Stimulated activated CD4-positive, alpha-beta T cell treated with anti-CD3 and anti-CD28 coated beads, Interleukin-2, amount 100 ng/mL, for 48 hours (primary cell): ENCODE results near the gene INO80B.
"Not testable (repeated sequence)": the region's sequence is repeated elsewhere in the genome, so short reads cannot be mapped to it uniquely, and the experiment has no call there.

Source experiments
- DNase-seq, 2 donors: peaks; one replicate each; pipeline ENCODE4 v3.0.0-alpha.2; 2020

The INO80B gene

GRCh38 chr2:74426181-74426758, 28.6 kb upstream of the INO80B start:
- DNase-seq = no peak

DNA sequence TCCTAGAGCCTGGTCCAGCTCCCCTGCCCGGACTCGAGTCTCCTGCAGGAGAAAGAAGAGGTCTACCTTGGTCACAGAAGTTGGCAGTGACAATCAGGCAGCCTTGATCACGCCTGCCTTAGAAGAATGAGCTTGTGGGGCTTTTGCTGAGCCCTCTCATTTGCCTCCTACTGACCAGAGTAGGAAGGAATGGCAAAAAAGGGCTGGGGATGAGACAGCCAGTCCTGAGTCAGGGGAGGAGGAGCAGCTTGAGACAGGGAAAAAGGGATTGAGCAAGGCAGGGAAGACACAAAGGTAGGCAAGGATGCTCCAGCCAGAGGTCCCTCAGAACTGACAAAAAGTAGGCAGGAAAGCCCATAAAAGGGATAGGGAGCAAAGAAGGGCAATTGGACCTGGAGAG, 27.3 kb upstream of the INO80B start:
- no peak for DNase-seq

DNA sequence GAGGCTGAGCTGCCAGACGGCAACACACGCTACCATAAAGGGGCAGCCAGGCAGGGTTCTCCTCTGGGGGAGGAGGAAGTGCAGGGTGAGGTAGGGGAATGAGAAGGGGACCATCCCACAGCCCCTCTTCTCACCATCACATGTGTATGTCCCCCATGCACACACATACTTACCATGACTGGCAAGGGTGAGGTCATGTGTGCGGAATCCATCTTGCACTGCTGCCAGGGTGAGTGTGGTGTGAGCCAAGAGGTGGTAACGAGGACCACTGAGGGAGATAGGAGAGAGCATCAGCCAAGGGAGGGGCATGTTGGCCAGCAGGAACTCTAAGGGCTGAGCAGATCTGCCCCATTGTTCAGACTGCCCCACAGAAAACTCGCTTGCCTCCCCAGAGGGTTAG, 26.2 kb upstream of the INO80B start:
- DNase-seq = no peak

GRCh38 chr2:74429487-74430451, 25.1 kb upstream of the INO80B start:
- no peak for DNase-seq

DNA sequence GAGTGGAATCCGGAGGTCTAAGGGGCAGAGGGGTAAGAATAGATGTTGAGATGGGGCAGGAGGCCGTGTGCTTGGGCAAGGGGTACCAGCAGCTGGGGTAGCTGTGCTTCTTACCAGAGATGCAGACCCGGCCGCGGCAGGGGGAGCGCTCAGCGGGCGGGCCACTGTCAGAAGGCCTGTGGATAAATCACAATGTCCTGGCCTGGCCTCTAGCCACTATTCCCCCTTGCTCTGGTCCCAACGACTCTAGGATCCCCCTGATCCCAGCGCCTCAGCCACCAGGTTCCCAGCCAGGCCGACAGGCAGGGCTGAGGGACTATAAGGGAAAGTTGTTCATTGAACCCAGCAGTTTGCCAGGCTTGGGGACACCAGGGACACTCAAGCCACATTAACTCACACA, 24.4 kb upstream of the INO80B start:
- DNase-seq = no peak

DNA sequence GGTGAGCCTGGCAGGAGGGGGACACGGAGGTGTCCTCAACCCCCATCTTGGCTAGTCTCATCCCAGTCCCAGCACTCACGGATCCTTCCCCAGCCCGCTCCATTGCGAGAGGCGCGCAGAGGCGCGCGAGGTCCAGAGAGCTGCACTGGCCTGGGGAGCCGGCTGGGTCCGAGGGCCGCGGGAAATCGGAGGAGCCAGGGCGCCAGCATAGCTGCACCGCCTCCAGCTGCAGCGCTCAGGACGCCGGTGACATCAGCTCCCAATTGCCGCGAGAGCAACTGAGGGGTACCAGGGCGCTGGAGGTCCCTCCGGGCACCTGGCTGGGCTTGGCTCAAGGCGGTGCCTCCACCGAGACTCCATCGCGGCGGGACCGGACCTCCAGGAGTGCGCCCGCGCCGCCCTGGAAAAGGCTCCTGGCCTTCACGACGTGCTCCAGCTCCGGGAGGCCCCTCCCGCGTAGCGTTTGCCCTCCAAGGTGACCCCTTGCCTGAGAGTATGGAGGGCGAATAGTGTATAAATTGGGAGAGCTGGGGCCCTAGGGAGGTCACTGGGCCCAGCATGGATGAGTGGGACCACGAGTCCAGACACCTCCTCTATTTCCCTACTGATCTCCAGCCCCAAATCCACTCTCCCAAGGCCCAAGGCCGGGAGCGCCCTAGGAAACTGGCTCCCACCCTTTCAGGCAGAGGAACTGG, 18.6 kb upstream of the INO80B start:
- no peak for DNase-seq

GRCh38 chr2:74436848-74437695, 17.8 kb upstream of the INO80B start:
- no peak for DNase-seq

DNA sequence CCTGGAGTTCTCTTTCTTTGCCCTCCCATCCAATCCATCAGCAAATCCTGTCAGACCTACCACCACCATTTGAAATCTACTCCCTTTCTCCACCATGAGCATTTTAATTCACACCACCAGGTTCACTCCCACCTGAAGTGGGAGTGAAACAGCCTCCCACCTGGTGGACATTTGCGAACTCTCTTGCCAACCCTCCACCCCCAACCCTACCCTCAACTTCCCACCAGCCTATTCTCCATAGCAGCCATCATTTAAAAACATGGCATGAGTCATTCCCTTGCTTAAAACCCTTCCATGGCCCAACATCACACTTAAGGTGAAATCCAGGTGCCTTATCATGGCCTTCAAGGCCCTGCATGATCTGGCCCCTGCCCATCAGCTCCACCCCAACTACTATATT, 16.6 kb upstream of the INO80B start:
- DNase-seq = no peak

DNA sequence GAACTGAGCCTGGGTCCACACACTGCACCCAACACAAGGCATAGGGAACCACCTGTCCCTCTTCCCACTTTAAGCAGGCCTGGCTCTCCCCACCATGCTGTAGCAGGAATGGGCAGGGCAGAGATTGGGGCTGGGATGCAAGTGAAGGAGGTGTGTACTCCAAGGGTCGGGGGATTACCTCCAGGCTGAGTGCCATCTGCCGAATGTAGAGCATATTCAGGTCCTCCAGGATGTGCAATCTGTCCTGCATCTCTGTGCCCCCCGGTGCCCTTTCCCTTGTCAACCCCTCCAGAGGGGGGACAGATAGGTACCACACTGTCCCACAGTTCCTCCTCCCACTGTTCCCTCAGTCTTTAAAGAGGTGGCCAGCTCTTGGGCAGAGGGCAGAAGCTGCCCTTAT, 15.5 kb upstream of the INO80B start:
- no peak for DNase-seq

- DNase-seq = no peak
These were observed 15.0 kb upstream of the INO80B start for GRCh38 chr2:74439803-74440377.

- DNase-seq = peak in 1 of 2 donors; percentile 49
These were observed 14.3 kb upstream of the INO80B start for GRCh38 chr2:74440378-74441169.

DNA sequence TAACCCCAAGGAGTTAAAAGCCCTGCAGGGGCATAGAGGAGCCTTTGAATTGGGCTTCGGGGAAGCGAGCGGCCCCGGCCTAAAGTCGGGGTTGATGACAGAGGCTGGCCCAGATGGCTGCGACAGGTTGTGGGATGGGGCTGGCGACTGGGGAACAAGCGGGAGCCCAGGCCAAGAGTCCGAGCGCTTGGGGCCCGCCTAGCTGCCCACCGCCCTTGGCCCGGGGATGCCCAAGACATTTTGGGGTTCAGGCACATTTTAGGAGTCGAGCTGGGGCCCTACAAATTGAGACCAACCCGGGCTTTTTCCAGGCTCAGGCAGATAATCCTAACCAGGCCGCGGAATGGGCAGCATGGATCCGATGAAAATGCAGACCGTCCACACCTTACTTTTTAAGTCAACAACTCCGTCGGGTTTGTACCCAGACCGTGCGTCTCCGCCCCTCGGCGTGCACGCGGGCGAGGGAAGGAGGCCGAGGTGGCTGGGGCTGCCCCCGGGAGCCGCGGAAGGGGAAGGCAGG, 13.7 kb upstream of the INO80B start:
- no peak for DNase-seq

GRCh38 chr2:74441690-74442482, 13.0 kb upstream of the INO80B start, which contains the start of gene RTKN:
RTKN (minus strand) TSS chr2:74441937; CDS start chr2:74441816, 121 bp downstream.
- no peak for DNase-seq

- DNase-seq = not testable (repeated sequence)
These were observed 12.2 kb upstream of the INO80B start for GRCh38 chr2:74442483-74443297.

- DNase-seq = no peak
These were observed 10.2 kb upstream of the INO80B start for GRCh38 chr2:74444498-74445318.

DNA sequence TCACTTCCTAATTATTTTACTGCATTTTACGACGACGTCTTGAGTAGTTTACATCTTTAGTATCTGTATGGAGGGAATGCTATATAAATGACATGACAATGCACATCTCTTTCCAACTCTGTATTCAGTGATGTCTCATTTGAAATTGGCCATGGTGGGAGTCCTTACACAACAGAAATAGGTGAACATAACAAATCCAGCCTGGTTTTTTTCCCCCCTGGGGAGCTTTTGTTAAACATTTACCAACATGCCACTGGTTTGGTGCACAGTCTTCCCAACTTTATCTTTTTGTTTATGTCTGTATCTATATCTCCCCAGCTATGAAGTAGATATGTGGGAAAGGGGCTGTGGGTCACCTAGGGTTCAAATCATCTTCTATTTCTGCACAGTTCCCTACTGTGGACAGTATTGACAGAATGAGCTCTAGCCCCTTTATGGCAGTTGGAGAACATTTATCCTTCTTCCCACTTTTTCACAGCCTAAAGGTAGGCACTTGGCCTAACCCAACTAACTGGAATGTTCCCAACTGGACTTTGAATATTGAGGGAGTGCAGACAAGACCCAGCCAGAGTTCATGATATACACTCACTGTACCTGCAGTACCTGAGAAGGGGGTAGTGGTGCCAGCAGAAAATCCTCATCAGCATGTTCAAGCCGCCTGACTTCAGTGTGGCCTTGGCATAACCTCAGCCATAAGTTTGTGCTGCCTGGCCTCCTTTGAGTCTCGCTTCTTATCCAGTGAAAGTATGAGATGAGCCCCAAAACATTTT, 7.5 kb upstream of the INO80B start:
- no peak for DNase-seq

DNA sequence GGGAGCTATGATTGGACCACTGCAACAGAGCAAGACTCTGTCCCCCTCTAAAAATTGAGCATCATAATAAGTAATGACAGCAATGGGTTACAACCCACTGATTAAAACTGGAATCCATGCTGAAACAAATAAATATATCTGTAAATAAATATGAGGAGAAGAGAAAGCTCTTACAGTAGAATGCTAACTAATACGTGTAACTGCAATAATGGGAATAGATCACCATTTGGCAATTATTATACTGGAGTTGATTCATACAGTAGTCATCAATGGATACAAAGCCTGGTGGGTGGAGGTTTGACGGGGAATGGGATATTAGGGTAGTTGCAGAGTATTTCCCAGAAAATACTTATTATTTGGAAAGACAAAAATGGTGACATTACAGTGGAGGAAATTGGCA, 6.1 kb upstream of the INO80B start:
- DNase-seq = no peak
